CD14-positive monocyte (primary cell): ENCODE measurements around the gene CORO1C. TPM values are rescaled to one million over a fixed set of nuclear protein-coding genes. Genes with fewer than 3 reads are reported as not detected.

Source experiments
- DNase-seq, 3 donors: peaks; one replicate each; pipeline ENCODE4 v3.0.0-alpha.2; 2011 to 2022
- H2AFZ ChIP-seq: 2 replicates; pipeline ENCODE4 v1.6.0; 2012; ENCODE audit warnings: mild to moderate bottlenecking, low read depth, low read length, inconsistent platforms; ENCODE audit not compliant: insufficient read depth, poor library complexity, severe bottlenecking
- H3K27ac ChIP-seq, 2 donors: 1 replicate in 1 of 2; 2 replicates in 1 of 2; pipeline ENCODE4 v1.5.1; 2012 to 2013; ENCODE audit warnings: low read length in 2 of 2, control low read depth in 1 of 2, inconsistent platforms in 1 of 2, low read depth in 1 of 2, mild to moderate bottlenecking in 1 of 2
- H3K27me3 ChIP-seq, 2 donors: one replicate each; pipeline versions ENCODE4 v1.6.0 to v1.6.1; 2011 to 2013; ENCODE audit warnings: low read length in 2 of 2; ENCODE audit not compliant: control insufficient read depth in 2 of 2, insufficient read depth in 2 of 2
- H3K36me3 ChIP-seq, 2 donors: replicated peaks in 1 of 2; 1 replicate in 1 of 2; 2 replicates in 1 of 2; pipeline versions ENCODE4 v1.5.1 to v1.6.1; 2012 to 2013; ENCODE audit warnings: low read length in 2 of 2, control low read depth in 1 of 2, inconsistent platforms in 1 of 2, mild to moderate bottlenecking in 1 of 2; ENCODE audit not compliant: insufficient read depth in 2 of 2, control insufficient read depth in 1 of 2
- H3K4me1 ChIP-seq, 2 donors: 1 replicate in 1 of 2; 2 replicates in 1 of 2; pipeline versions ENCODE4 v1.5.1 to v1.6.1; 2012 to 2013; ENCODE audit warnings: low read length in 2 of 2, control low read depth in 1 of 2, inconsistent platforms in 1 of 2, mild to moderate bottlenecking in 1 of 2, moderate library complexity in 1 of 2; ENCODE audit not compliant: insufficient read depth in 2 of 2, control insufficient read depth in 1 of 2
- H3K4me2 ChIP-seq: replicated peaks from 2 replicates; pipeline ENCODE3; 2012; ENCODE audit warnings: low read length, moderate library complexity, mild to moderate bottlenecking; ENCODE audit not compliant: poor library complexity, severe bottlenecking; ENCODE audit errors: extremely low read depth
- H3K4me3 ChIP-seq, 3 experiments: fragments of 200-600 bp in 1 of 3; sonication (generic) in 1 of 3; replicated peaks in 1 of 3; 1 replicate in 2 of 3; 2 replicates in 1 of 3; pipeline ENCODE4 v1.5.1; 2011 to 2013; ENCODE audit warnings: low read length in 3 of 3, mild to moderate bottlenecking in 3 of 3, control low read depth in 2 of 3, low read depth in 2 of 3, inconsistent platforms in 1 of 3, moderate library complexity in 1 of 3
- H3K79me2 ChIP-seq: 2 replicates; pipeline ENCODE4 v1.6.0; 2012; ENCODE audit warnings: mild to moderate bottlenecking, control low read depth, inconsistent platforms, low read length, moderate library complexity; ENCODE audit not compliant: insufficient read depth
- H3K9ac ChIP-seq: 2 replicates; pipeline ENCODE4 v1.6.0; 2017; ENCODE audit warnings: low read length, mild to moderate bottlenecking; ENCODE audit not compliant: insufficient read depth, poor library complexity, severe bottlenecking
- H3K9me3 ChIP-seq, 2 donors: replicated peaks in 1 of 2; 1 replicate in 1 of 2; 2 replicates in 1 of 2; pipeline versions ENCODE4 v1.5.1 to v1.6.1; 2012 to 2013; ENCODE audit warnings: low read length in 2 of 2, control low read depth in 1 of 2; ENCODE audit not compliant: control insufficient read depth in 1 of 2, insufficient read depth in 1 of 2
- H4K20me1 ChIP-seq: 2 replicates; pipeline ENCODE4 v1.6.0; 2012; ENCODE audit warnings: mild to moderate bottlenecking, low read length, control low read depth, moderate library complexity; ENCODE audit not compliant: insufficient read depth
- H3K27ac Mint-ChIP-seq, 7 donors: one replicate each; pipeline ENCODE4 v1.8.0; 2020; ENCODE audit warnings: mild to moderate bottlenecking in 7 of 7, mixed read lengths in 7 of 7, moderate library complexity in 6 of 7, inconsistent platforms in 2 of 7
- H3K27me3 Mint-ChIP-seq, 3 donors: one replicate each; pipeline ENCODE4 v1.8.0; 2021 to 2022; ENCODE audit warnings: low read depth in 3 of 3, mild to moderate bottlenecking in 3 of 3, mixed read lengths in 3 of 3, moderate library complexity in 3 of 3, inconsistent platforms in 1 of 3
- H3K36me3 Mint-ChIP-seq, 2 donors: one replicate each; pipeline ENCODE4 v1.8.0; 2020; ENCODE audit warnings: mixed read lengths in 2 of 2, inconsistent platforms in 1 of 2, mild to moderate bottlenecking in 1 of 2
- H3K4me1 Mint-ChIP-seq: one replicate; pipeline ENCODE4 v1.8.0; 2020; ENCODE audit warnings: mild to moderate bottlenecking, mixed read lengths
- H3K4me3 Mint-ChIP-seq, 2 donors: one replicate each; pipeline ENCODE4 v1.8.0; 2020; ENCODE audit warnings: mild to moderate bottlenecking in 2 of 2, mixed read lengths in 2 of 2, moderate library complexity in 1 of 2
- H3K9me3 Mint-ChIP-seq, 7 donors: one replicate each; pipeline ENCODE4 v1.8.0; 2020 to 2022; ENCODE audit warnings: mixed read lengths in 7 of 7, mild to moderate bottlenecking in 6 of 7, moderate library complexity in 6 of 7, inconsistent platforms in 2 of 7
- CTCF ChIP-seq: fragments of 200-600 bp; IDR thresholded peaks from one replicate; pipeline ENCODE4 v1.8.0; 2022; ENCODE audit warnings: antibody characterized with exemption, mild to moderate bottlenecking
- WGBS: methylation state at CpG from one replicate; pipeline ENCODE4 v1.1.5; 2013; ENCODE audit warnings: missing lambda C conversion rate; ENCODE audit not compliant: insufficient coverage; 5-methylcytosine and 5-hydroxymethylcytosine counted together
- intact Hi-C, 2 donors: fragments of 100-400 bp; cut with micrococcal nuclease; formaldehyde crosslinking; loops; one replicate each; pipeline versions ENCODE4 v1.15.0 to v1.15.1; 2023
- polyA plus RNA-seq, 3 donors: library from polyadenylated mRNA; depleted of rRNA in 1 of 3; unstranded in 2 of 3; stranded (reverse) in 1 of 3; fragments of 300-500 nt in 2 of 3; fragments of >200 nt in 1 of 3; fragmentation: Illumina TruSeq in 2 of 3; gene quantifications; 1 replicate in 2 of 3; 2 replicates in 1 of 3; pipeline ENCODE4 v1.2.3, GENCODE V29; 2012 to 2021

Gene CORO1C
- polyA plus RNA-seq, 3 donors: 77.5 to 285 (median 229) TPM

GRCh38 chr12:108616359-108616758, 115.0 kb downstream of the CORO1C start:
- Histone ChIP-seq H3K27me3 (no peaks in the 10 kb centered on the region), H3K4me3 (no peak overlapping the region), H3K4me2 (no peak overlapping the region), H3K9me3 (peaks cover 7 to 8% of the 10 kb centered on the region in 2 donors), H3K9ac (no peak overlapping the region), H3K27ac (peak overlapping the region in 1 of 2 donors; percentile 52), H3K4me1 (peaks cover 30 to 40% of the 10 kb centered on the region in 2 donors), H2AFZ (no peak overlapping the region), H3K79me2 (peaks cover 32% of the 10 kb centered on the region), H3K36me3 (peaks cover 4 to 11% of the 10 kb centered on the region in 2 donors), H4K20me1 (peaks cover 51% of the 10 kb centered on the region)
- Mint-ChIP-seq H3K9me3 (peaks cover 8 to 14% (median 9%) of the 10 kb centered on the region in 7 donors), H3K27me3 (peaks cover 0 to 5% (median 0%) of the 10 kb centered on the region in 3 donors), H3K36me3 (peaks cover 38 to 41% of the 10 kb centered on the region in 2 donors), H3K27ac (peak overlapping the region in 5 of 7 donors; percentile 32 to 85 (median 71)), H3K4me1 (peaks cover 36% of the 10 kb centered on the region), H3K4me3 (no peak overlapping the region)
- no peak for DNase-seq
- intact Hi-C loops: loop anchor here in 1 of 2 donors (10.0 kb wide), 1 partner anchor 478 kb away; the partner anchor contains the start of genes ALKBH2 and UNG
- 88% methylated on average over 2 of the region's 2 CpGs for WGBS
- TF ChIP-seq CTCF: no peak

GRCh38 chr12:108615918-108616317, 115.4 kb downstream of the CORO1C start:
- intact Hi-C loops: loop anchor here in 1 of 2 donors (10.0 kb wide), 1 partner anchor 479 kb away; the partner anchor contains the start of genes ALKBH2 and UNG
- DNase-seq: no peak
- Histone ChIP-seq H3K27me3 (no peaks in the 10 kb centered on the region), H3K9ac (no peak overlapping the region), H3K79me2 (peaks cover 28% of the 10 kb centered on the region), H4K20me1 (peaks cover 47% of the 10 kb centered on the region), H3K4me3 (no peak overlapping the region), H2AFZ (no peak overlapping the region), H3K27ac (no peak overlapping the region), H3K4me1 (peaks cover 25 to 36% of the 10 kb centered on the region in 2 donors), H3K9me3 (peaks cover 7 to 8% of the 10 kb centered on the region in 2 donors), H3K4me2 (no peak overlapping the region), H3K36me3 (peaks cover 0 to 8% of the 10 kb centered on the region in 2 donors)
- WGBS: no CpG with 5 or more reads among the region's 1 CpG
- no peak for TF ChIP-seq CTCF
- H3K4me3 Mint-ChIP-seq: no peak overlapping the region
- H3K36me3 Mint-ChIP-seq: peaks cover 34 to 37% of the 10 kb centered on the region in 2 donors
- peak overlapping the region in 5 of 7 donors; percentile 14 to 84 (median 32) for H3K27ac Mint-ChIP-seq
- peaks cover 8 to 14% (median 9%) of the 10 kb centered on the region in 7 donors for H3K9me3 Mint-ChIP-seq
- H3K27me3 Mint-ChIP-seq: peaks cover 0 to 5% (median 0%) of the 10 kb centered on the region in 3 donors
- peaks cover 33% of the 10 kb centered on the region for H3K4me1 Mint-ChIP-seq
